CD4-positive, alpha-beta T cell treated with Interleukin-10 for 1 hour (primary cell): ENCODE measurements around the gene COX4I1.

Experiments used
- DNase-seq: peaks from one replicate; pipeline ENCODE4 v3.0.0-alpha.2; 2020

Gene COX4I1

GRCh38 chr16:85844169-85844481 lies 44.6 kb downstream of the COX4I1 start:
- no peak for DNase-seq

- no peak for DNase-seq
Observed at GRCh38 chr16:85844786-85845185, 45.3 kb downstream of the COX4I1 start.

GRCh38 chr16:85845266-85845665 lies 45.8 kb downstream of the COX4I1 start:
- DNase-seq = no peak

GRCh38 chr16:85846461-85846860 lies 47.0 kb downstream of the COX4I1 start:
- no peak for DNase-seq

GRCh38 chr16:85847036-85847435 lies 47.5 kb downstream of the COX4I1 start:
- DNase-seq = no peak

- DNase-seq = no peak
Observed at GRCh38 chr16:85847681-85848601, 48.4 kb downstream of the COX4I1 start.

GRCh38 chr16:85848986-85849385 lies 49.5 kb downstream of the COX4I1 start:
- no peak for DNase-seq

- DNase-seq = no peak
Observed at GRCh38 chr16:85849388-85849787, 49.9 kb downstream of the COX4I1 start.

DNA sequence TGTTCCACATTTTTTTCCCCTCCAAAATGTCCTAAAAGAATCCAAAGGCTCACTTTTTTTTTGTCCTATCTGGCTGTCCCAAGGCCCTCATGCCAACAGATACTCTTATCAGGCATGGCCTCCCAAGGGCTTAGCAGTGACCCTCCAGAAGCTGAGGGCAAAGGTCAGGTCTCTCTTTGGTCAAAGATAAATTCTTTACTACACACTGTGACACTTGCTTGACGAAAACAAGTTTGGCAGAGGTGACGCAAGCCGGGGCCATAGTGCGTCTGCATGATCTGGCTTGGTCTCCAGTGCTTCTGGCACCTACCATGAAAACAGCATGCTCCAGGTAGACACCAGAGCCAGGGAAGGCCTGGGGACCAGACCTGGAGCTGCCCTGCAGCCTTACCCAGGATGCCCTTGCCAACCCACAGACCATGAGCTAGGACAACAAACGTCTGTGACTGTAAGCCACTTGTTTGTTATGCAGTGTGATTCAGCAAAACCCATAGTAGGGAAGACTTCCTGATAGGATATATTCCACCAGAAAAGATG lies 50.9 kb downstream of the COX4I1 start:
- no peak for DNase-seq

DNA sequence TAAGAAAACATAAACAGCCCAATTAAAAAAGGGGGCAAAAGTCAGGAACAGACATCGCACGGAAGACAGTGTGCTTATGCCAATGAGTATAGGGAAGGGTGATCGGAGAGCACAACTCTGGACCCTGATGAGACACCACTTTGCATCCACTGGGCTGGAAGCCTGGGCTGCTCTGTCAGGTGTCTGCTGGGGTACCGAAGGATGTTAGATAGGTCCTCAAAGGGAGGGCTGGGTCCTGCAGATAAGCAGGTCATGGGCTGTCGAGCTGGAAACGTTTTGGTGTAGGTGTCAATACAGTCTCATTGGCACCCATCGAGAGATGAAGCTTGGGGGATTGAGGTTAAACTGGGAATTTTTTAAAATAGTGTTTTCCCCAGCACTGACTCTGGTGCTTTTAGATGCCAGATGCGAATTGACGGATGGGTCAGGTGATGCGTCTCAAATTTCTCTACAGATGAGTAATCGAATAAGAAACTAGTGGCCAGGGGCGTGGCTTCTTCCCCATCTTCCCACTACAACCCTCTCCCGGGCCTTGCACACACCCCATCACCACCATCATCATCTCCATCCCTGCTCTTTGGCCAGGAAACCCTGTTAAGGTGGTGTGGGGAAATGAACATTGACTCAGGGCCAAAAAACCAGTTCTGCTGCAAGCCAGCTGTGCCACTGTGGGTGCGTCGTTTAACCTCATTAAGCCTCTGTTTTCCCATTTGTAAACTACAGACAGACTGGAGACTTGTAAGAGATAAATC lies 51.7 kb downstream of the COX4I1 start:
- DNase-seq = no peak

GRCh38 chr16:85853547-85854545 lies 54.4 kb downstream of the COX4I1 start:
- DNase-seq = no peak

DNA sequence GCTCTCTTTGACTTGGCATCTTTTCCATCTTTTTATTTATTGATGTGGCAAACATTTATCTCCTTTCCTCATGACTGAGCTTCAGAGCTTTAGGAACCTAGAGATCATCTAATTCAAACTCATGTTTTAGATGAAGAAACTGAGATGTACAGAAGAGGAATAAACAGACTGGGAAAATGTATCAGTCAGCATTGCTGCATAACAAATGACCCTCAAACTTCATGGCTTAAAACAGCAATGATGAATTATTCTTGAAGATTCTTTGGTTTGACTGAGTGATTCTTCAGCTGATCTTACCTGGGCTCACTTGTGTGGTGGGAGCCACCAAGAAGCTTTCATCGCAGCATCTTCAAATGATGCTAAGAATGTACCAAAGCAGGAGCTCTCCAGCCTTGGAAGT lies 55.4 kb downstream of the COX4I1 start:
- no peak for DNase-seq

GRCh38 chr16:85856079-85856478 lies 56.6 kb downstream of the COX4I1 start:
- no peak for DNase-seq

DNA sequence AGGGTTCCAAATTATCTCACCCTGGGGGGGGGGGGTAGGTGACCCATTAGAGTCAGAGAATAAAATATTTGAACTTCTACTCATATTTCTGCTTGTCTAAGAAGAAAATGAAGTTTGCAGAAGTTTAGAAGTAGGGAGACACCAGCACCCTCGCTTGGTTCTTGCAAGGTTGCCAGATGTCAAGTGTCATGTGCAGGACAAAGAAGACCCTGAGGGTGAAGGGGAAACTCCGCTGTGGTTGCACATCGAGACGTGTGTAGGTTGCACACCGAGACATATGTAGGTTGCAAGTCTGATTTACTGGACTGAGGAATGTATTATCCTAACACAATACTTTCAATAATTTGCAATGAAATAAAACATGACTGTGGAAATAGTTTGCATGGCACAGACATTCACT lies 57.1 kb downstream of the COX4I1 start:
- DNase-seq = no peak
